GM19455 (cell line): Measurements from ENCODE around the gene STAT3.
A peak's percentile ranks its signal among the peaks of the same experiment; 100 is the strongest.
"Not testable (repeated sequence)": the region's sequence is repeated elsewhere in the genome, so short reads cannot be mapped to it uniquely, and the experiment has no call there.

Source experiments
- ATAC-seq: cut with Tn5 transposase; IDR thresholded peaks from one replicate; pipeline ENCODE4 v1.9.1; 2021; ENCODE audit not compliant: unreplicated experiment

STAT3 gene

DNA sequence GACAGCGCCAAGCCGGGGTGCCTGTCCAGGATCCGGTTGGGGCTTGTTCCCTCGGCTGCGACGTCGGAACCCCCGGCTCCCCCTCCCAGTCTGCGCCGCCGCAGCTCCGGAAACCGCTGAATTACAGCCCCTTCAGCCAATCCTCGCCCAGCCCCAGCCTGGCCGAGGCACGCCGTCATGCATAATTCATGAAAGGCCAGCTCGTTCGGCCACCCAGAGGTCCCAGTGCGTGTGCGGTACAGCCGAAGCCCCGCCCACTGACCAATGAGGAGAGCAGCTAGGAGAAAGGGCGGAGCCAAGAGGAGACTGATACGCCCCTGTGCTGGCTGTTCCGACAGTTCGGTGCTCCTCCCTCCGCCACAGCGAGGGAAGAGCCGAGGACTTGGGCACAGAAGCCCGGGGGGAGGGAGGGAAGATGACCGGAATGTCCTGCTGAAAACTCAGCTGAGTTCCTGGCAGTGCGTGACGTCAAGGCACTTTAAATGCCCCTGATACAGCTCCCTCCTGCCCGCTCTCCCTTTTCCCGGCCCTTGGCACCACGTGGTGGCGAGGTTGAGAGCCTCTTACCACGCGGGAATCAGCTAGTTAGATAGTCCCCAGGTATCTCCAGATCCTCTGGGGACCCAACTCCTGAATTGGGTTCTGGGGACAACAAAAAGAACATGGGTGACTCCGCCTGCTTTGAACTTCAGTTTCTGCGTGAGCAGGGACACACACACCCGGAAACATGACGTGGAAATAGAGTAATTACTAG lies at the start of gene STAT3:
STAT3 (minus strand) TSS at position 62 of the 754 bp plus-strand sequence. CDS start 39,926 bp downstream, outside the sequence.
- ATAC-seq = peak; percentile 85

DNA sequence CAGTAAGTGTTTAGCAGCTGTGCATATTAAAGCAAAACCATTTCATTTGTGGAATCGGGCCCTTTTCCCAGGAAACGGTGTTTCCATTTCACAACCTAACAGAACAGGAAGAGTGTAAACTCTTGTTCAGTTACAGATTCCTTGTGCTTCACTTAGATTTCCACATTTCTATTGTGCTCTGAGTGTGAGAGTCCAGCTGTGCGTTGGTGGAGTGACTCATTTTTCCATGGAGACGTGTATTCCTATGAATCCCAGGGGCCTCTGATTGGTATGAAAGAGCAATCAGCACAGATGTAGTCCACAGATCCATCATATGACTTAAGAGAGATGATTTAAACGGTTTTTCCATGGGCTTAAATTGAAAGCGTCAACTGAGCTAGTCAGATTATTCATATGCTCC lies 48.1 kb upstream of the STAT3 start:
- no peak for ATAC-seq

- no peak for ATAC-seq
These were observed 43.5 kb upstream of the STAT3 start for GRCh38 chr17:42431758-42432161.

GRCh38 chr17:42429726-42430447 lies 41.6 kb upstream of the STAT3 start:
- ATAC-seq = no peak

GRCh38 chr17:42428141-42428944 lies 40.1 kb upstream of the STAT3 start:
- ATAC-seq = no peak

GRCh38 chr17:42424991-42425610 lies 36.9 kb upstream of the STAT3 start:
- no peak for ATAC-seq

GRCh38 chr17:42423766-42424165 lies 35.5 kb upstream of the STAT3 start:
- ATAC-seq = no peak

DNA sequence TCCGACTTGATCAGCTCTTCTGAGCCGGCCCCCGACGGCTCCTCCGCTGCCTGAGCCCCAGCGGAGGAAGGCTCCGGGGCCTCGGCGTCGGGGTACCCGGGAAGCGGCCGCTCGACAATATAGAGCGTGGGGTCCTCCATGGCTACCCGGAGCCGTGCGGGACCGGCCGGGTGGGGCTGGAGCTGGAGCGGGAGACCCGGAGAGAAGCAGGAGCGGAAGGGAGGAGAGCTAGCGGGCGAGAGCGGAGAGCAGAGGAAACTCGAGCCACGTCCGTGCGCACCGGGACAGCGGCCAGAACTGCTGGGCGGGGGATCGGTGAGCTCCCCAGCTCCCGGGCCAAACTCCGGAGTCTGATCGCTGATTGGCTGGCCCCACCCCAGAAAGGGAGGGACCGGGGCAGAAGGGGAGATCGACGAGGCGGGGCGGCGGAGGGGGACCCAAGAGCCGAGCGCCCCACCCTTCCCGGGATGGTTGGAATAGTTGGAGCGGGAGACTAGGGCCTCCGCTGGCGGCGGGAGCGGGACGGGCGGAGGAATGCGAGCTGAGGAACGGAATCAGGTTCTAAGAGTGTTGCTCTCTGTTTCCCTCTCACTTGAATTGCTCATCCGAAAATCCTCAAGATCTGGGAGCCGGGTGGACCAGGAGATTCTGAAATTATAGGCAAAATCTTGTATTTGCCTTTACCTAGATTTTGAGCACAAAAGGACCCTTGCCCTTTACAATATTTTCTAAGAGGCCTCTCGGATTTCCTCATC lies 34.9 kb upstream of the STAT3 start, which contains the start of gene CAVIN1:
CAVIN1 (minus strand) TSS at position 299 of the 755 bp plus-strand sequence; CDS start at position 140, 159 bp downstream.
- ATAC-seq = no peak

GRCh38 chr17:42422412-42422957 lies 34.2 kb upstream of the STAT3 start:
- no peak for ATAC-seq

- no peak for ATAC-seq
These were observed 33.5 kb upstream of the STAT3 start for GRCh38 chr17:42421507-42422338.

DNA sequence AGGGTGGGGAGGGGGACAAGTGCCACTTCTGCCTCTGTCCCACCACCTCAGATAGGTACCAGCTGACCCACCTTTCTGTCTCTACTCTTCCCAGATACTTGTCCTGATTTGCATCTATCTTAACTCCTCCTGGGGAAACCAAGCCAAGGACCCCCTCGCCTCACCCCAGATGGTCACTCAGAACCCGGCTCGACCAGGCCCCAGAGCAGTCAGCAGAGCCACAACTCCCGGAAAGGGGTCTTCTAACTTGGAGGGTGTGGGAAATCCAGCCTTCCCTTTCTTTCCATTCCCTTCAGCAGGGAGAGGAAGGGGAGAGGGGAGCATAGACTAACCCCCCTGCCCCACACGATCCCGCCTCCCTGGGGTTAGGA lies 32.9 kb upstream of the STAT3 start:
- ATAC-seq = no peak

DNA sequence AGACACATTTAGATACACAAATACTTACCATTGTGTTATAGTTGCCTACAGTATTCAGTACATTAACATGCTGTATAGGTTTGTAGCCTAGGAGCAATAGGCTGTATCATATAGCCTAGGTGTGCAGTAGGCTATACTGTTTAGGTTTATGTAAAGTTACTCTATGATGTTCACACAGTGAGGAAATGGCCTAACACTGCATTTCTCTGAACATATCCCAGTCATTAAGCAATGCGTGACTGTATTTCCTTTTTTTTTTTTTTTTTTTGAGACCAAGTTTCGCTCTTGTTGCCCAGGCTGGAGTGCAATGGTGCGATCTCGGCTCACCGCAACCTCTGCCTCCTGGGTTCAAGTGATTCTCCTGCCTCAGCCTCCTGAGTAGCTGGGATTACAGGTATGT lies 29.7 kb upstream of the STAT3 start:
- ATAC-seq = not testable (repeated sequence)

- ATAC-seq = no peak
These were observed 26.6 kb upstream of the STAT3 start for GRCh38 chr17:42414704-42415409.

- ATAC-seq = no peak
These were observed 25.3 kb upstream of the STAT3 start for GRCh38 chr17:42413464-42414040.

DNA sequence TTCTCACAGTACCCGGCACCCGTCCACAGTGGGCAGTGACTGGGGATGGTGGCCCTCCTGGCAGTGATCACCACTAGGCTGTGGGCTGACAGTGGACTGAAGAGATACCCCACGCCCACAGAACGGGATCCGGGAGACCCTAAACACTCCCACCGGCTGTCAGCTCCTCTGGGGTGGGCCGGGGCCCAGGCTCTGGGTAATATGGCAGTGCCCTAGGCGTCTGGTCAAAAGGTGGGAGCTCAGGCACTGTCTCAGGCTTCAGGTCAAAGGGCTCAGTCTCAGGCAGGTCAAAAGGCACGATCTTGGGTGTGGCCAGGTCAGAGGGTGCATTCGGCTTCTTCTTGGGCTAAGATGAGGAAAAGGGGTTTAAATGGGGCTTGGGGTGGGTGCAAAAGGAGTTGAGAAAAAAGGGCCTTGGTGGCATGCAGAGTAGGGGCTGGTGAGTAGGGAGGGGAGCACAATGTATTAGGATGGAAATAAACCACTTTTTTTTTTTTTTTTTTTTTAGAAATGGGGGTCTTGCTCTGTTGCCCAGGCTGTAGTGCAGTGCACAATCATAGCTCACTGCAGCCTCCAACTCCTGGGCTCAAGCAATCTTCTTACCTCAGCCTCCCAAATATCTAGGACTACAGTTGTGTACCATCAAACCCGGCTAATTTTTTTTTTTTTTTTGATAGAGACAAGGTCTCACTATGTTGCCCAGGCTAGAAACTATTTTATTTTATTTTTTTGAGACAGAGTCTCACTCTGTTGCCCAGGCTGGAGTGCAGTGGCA lies 23.9 kb upstream of the STAT3 start:
- ATAC-seq = no peak

DNA sequence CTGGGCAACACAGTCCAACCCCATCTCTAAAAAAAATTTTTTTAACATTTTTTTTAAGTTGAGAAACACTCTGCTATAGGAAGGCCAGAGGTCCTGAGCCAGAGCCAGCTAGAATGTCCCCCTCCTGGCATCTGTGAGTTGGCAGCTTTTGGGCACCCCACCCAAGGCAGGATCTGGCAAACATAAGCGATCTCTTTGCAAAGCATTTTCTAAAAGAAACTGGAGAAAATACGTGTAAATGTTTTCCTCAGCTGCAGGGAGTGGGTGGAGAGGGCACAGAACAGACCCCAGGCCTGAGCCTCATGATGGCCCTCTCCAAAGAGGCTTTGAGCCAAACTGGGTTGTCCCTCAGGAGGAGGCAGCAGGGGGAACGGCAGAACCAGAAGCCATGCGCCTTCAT lies 23.1 kb upstream of the STAT3 start:
- no peak for ATAC-seq

DNA sequence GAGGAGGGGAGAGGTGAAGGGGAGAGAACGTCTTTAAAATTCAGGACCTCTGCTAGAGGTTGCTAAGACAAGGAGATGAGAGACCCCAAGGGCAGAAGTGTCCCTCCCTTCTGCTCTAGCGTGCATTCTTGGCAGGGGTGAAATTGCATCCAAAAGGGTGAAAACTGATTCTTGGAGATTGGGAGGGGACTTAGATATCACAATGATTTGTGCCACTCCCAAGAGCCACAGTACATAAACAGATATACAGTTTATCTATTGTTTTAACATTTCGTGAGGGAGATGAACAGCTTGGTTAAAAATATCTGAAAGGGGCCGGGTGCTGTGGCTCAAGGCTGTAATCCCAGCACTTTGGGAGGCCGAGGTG lies 22.1 kb upstream of the STAT3 start:
- no peak for ATAC-seq
